ENCODE measurements around the gene KSR2.

DNA sequence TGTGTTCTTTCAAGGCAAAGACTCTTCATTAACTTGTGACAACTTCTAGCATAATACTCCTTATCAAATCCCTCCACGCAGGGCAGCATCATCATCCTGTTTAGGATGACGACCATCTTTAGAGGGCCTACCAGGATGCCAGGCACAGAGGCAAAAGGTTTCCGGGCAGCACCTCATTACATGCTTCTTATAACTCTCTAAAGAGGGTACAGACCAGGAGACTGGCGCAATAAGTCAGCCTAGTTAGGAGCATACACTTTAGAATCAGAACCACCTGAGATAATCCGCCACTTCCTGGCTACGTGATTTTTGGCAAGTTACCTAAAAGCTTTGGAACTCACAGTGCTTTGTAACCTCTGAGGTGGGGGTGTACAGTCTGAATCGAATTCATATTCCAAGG lies 471.4 kb downstream of the KSR2 start:
- no peak for TF ChIP-seq GATA2 (IDR thresholded peaks at IDR 0.05; ENCODE audit: low read depth, low read length)
- TF ChIP-seq GATA3 (IDR thresholded peaks at IDR 0.05; ENCODE audit: low read depth, low read length): no peak
